ENCODE data around the gene STK36.

Gene STK36

GRCh38 chr2:218720048-218721041 is 48.5 kb downstream of the STK36 start:
- DNase-seq (ENCODE audit: low spot score), result no peak

GRCh38 chr2:218721488-218721887 is 49.6 kb downstream of the STK36 start:
- no peak for DNase-seq (ENCODE audit: low spot score)

- DNase-seq (ENCODE audit: low spot score), result no peak
Measured at GRCh38 chr2:218721934-218722333, 50.0 kb downstream of the STK36 start.

- DNase-seq (ENCODE audit: low spot score), result no peak
Measured at GRCh38 chr2:218722419-218722818, 50.5 kb downstream of the STK36 start.

- DNase-seq (ENCODE audit: low spot score), result no peak
Measured at GRCh38 chr2:218722876-218723785, 51.2 kb downstream of the STK36 start.

GRCh38 chr2:218726004-218726574 is 54.2 kb downstream of the STK36 start:
- DNase-seq (ENCODE audit: low spot score), result no peak

GRCh38 chr2:218727502-218728165 is 55.7 kb downstream of the STK36 start:
- DNase-seq (ENCODE audit: low spot score), result no peak

GRCh38 chr2:218729640-218730039 is 57.8 kb downstream of the STK36 start:
- no peak for DNase-seq (ENCODE audit: low spot score)

- DNase-seq (ENCODE audit: low spot score), result no peak
Measured at GRCh38 chr2:218732052-218732760, 60.3 kb downstream of the STK36 start.

- no peak for DNase-seq (ENCODE audit: low spot score)
Measured at GRCh38 chr2:218732761-218733158, 60.9 kb downstream of the STK36 start.

- no peak for DNase-seq (ENCODE audit: low spot score)
Measured at GRCh38 chr2:218733171-218734021, 61.5 kb downstream of the STK36 start.

GRCh38 chr2:218734190-218734975 is 62.5 kb downstream of the STK36 start:
- peak; percentile 44 for DNase-seq (ENCODE audit: low spot score)

GRCh38 chr2:218736531-218736930 is 64.6 kb downstream of the STK36 start:
- DNase-seq (ENCODE audit: low spot score), result no peak

- no peak for DNase-seq (ENCODE audit: low spot score)
Measured at GRCh38 chr2:218743068-218743467, 71.2 kb downstream of the STK36 start.

- DNase-seq (ENCODE audit: low spot score), result no peak
Measured at GRCh38 chr2:218744615-218745014, 72.7 kb downstream of the STK36 start.

- no peak for DNase-seq (ENCODE audit: low spot score)
Measured at GRCh38 chr2:218745160-218745558, 73.3 kb downstream of the STK36 start.

- DNase-seq (ENCODE audit: low spot score), result no peak
Measured at GRCh38 chr2:218745559-218746469, 73.9 kb downstream of the STK36 start.

- DNase-seq (ENCODE audit: low spot score), result no peak
Measured at GRCh38 chr2:218746470-218746795, 74.5 kb downstream of the STK36 start.

Measured in D341Med (cell line).